OCI-LY3 (cell line): Measurements from ENCODE around the gene FOXK2.

Source experiments
- EZH2phosphoT487 ChIP-seq: fragments of 200-600 bp; shearing (Covaris generic); IDR thresholded peaks from 2 replicates; pipeline ENCODE4 v1.6.1; 2018; ENCODE audit warnings: antibody characterized with exemption, mixed run types, low read depth
- TF ChIP-seq, protein P1 (sequence below): fragments of 200-600, 300-600 bp; sonication (generic); IDR thresholded peaks from 2 replicates; pipeline ENCODE4 v1.5.1; 2014; ENCODE audit warnings: antibody characterized with exemption, low read length, low read depth

DNA sequence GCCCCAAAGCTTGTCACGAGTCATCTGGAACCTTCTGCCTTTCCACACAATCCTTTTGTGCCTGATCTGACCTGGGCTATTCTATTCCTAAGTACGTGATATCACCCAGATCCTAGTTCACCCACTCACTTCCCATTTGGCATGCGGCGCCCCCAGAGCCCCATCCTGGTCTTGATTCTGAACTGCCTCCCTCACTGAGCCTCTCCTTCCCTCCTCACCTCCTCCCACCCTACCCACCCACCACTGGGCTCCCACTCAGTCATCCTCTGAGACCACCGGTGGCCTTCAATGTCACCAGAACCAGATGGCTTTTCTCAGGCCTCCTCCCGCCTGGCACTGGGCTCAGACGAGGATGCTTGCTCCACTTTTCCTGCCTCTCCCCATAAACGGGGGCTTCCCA is 110.2 kb downstream of the FOXK2 start:
- TF ChIP-seq, protein P1, sequence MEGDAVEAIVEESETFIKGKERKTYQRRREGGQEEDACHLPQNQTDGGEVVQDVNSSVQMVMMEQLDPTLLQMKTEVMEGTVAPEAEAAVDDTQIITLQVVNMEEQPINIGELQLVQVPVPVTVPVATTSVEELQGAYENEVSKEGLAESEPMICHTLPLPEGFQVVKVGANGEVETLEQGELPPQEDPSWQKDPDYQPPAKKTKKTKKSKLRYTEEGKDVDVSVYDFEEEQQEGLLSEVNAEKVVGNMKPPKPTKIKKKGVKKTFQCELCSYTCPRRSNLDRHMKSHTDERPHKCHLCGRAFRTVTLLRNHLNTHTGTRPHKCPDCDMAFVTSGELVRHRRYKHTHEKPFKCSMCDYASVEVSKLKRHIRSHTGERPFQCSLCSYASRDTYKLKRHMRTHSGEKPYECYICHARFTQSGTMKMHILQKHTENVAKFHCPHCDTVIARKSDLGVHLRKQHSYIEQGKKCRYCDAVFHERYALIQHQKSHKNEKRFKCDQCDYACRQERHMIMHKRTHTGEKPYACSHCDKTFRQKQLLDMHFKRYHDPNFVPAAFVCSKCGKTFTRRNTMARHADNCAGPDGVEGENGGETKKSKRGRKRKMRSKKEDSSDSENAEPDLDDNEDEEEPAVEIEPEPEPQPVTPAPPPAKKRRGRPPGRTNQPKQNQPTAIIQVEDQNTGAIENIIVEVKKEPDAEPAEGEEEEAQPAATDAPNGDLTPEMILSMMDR: no peak
- no peak for TF ChIP-seq EZH2phosphoT487
